Measurements from ENCODE around the gene CINP.
"Not testable (repeated sequence)": the region's sequence is repeated elsewhere in the genome, so short reads cannot be mapped to it uniquely, and the experiment has no call there.

DNA sequence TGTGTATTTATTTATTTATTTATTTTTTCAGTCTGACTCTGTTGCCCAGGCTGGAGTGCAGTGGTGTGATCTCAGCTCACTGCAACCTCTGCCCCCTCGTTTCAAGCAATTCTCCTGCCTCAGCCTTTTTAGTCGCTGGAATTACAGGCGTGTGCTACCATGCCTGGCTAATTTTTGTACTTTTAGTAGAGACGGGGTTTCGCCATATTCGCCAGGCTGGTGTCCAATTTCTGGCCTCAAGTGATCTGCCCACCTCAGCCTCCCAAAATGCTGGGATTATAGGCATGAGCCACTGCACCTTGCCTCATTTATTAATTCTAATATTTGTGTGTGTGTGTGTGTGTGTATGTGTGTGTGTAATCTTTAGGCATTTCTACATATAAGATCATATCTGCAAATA is 33.3 kb downstream of the CINP start:
- TF ChIP-seq, protein P1, sequence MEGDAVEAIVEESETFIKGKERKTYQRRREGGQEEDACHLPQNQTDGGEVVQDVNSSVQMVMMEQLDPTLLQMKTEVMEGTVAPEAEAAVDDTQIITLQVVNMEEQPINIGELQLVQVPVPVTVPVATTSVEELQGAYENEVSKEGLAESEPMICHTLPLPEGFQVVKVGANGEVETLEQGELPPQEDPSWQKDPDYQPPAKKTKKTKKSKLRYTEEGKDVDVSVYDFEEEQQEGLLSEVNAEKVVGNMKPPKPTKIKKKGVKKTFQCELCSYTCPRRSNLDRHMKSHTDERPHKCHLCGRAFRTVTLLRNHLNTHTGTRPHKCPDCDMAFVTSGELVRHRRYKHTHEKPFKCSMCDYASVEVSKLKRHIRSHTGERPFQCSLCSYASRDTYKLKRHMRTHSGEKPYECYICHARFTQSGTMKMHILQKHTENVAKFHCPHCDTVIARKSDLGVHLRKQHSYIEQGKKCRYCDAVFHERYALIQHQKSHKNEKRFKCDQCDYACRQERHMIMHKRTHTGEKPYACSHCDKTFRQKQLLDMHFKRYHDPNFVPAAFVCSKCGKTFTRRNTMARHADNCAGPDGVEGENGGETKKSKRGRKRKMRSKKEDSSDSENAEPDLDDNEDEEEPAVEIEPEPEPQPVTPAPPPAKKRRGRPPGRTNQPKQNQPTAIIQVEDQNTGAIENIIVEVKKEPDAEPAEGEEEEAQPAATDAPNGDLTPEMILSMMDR (IDR thresholded peaks at IDR 0.05; ENCODE audit: low read length) = not testable (repeated sequence)
- not testable (repeated sequence) for TF ChIP-seq EZH2 (optimal IDR thresholded peaks at IDR 0.05; ENCODE audit: low read depth, low read length)
